Measurements from ENCODE around the gene GPNMB. TPM values are rescaled to one million over a fixed set of nuclear protein-coding genes. Genes with fewer than 3 reads are reported as not detected.
A peak's percentile ranks its signal among the peaks of the same experiment; 100 is the strongest.

The GPNMB gene
- polyA plus RNA-seq, 4 donors: 1.6 to 27.0 (median 7.1) TPM

DNA sequence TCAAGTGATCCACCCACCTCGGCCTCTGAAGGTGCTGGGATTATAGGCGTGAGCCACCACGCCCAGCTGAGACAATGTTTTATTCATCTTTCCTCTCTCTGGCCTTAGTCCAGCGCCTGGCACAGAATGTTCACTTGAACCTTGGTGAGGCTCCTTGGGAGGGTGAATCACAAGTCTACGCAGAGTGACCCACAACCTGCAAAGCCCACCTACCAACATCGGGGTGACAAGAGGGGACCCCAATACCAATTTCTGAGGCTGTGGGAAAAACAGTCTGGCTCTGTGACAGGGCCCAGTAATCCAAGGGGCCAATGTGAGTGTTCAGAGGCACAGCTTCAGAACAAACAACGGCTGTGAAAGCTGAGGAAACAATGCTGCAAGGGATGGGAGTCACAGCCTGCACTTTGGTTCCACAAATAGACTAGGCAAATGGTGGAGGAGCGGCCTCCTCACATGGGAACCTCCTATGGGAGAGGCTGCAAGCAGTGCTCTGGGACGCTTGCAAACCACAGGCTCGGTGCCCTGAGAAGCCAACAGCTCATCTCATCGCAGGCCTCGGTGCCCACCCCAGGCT is 47.0 kb downstream of the GPNMB start:
- no peak for FAIRE-seq
- Histone ChIP-seq H3K27ac (ENCODE audit: low read depth in 1 of 3, low read length in 2 of 3) (no peak overlapping the region), H3K4me1 (ENCODE audit: control insufficient read depth in 3 of 3, insufficient read depth in 2 of 3, low read depth in 1 of 3, low read length in 2 of 3) (peaks cover 0 to 6% (median 0%) of the 10 kb centered on the region in 3 donors), H3K9me3 (ENCODE audit: control insufficient read depth in 2 of 2, insufficient read depth in 1 of 2, low read depth in 1 of 2, low read length in 1 of 2) (no peaks in the 10 kb centered on the region), H3K27me3 (ENCODE audit: control insufficient read depth in 3 of 3, insufficient read depth in 3 of 3, low read length in 3 of 3) (no peaks in the 10 kb centered on the region), H3K36me3 (ENCODE audit: control insufficient read depth in 3 of 3, insufficient read depth in 2 of 3, low read depth in 1 of 3, low read length in 3 of 3) (no peaks in the 10 kb centered on the region), H3K4me3 (ENCODE audit: low read depth in 1 of 3, low read length in 3 of 3) (no peak overlapping the region)
- 68 to 85% (median 70%) methylated on average over 12 of the region's 12 CpGs for WGBS, 3 donors
- DNase-seq: no peak

DNA sequence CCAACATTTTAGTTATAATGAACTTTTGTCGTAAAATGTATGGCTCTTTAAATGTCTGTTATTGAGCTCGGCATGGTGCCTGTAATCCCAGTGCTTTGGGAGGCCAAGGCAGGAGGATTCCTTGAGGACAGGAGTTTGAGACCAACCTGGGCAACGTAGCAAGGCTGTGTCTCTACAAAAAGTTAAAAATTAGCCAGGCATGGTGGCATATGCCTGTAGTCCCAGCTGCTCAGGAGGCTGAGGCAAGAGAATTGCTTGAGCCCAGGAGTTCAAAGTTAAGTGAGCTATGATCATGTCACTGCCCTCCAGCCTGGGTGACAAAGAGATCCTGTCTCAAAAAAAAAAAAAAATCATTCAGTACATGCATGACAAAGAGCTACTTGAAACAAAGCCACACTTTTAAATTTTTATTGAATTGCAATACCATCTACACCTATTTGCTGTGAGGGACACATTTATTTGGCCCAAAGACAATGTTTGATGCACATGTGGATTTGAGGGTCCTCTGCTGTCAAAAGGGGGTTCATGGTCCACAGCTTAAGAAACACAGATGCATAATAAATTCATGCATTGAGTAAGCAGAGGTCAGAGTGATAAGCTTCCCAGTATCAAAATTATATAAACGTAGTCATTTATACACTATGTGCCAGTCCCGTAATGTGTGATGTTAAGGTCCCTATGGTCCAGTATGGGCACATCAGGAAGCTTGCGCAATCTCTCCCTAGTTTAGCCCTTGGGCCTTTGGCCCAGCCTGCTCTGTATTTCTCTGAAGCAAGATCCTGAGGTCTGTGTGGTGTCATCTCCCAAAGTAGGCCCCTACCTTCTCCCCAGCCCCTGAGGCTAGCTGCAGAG is 48.2 kb downstream of the GPNMB start:
- Histone ChIP-seq H3K4me1 (ENCODE audit: control insufficient read depth in 3 of 3, insufficient read depth in 2 of 3, low read depth in 1 of 3, low read length in 2 of 3) (peaks cover 0 to 7% (median 0%) of the 10 kb centered on the region in 3 donors), H3K27me3 (ENCODE audit: control insufficient read depth in 3 of 3, insufficient read depth in 3 of 3, low read length in 3 of 3) (no peaks in the 10 kb centered on the region), H3K9me3 (ENCODE audit: control insufficient read depth in 2 of 2, insufficient read depth in 1 of 2, low read depth in 1 of 2, low read length in 1 of 2) (no peaks in the 10 kb centered on the region), H3K36me3 (ENCODE audit: control insufficient read depth in 3 of 3, insufficient read depth in 2 of 3, low read depth in 1 of 3, low read length in 3 of 3) (no peaks in the 10 kb centered on the region), H3K4me3 (ENCODE audit: low read depth in 1 of 3, low read length in 3 of 3) (no peak overlapping the region), H3K27ac (ENCODE audit: low read depth in 1 of 3, low read length in 2 of 3) (no peak overlapping the region)
- 67 to 79% (median 74%) methylated on average over 6 of the region's 6 CpGs for WGBS, 3 donors
- DNase-seq: no peak
- FAIRE-seq: no peak

DNA sequence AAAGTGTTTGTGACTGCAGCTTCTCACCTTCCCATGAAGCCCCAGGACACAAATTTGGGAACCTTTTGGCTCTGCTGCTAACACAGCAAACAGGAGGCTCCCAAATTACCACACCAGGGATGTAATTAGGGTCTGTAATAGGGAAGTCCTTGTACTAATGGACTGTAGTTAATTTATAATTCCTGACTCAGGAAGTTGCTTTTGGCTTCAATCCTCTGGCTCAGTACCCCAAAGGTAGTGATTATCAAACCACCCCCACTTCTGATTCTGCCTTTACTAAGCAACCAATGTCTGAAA is 48.8 kb downstream of the GPNMB start:
- no peak for FAIRE-seq
- Histone ChIP-seq H3K9me3 (ENCODE audit: control insufficient read depth in 2 of 2, insufficient read depth in 1 of 2, low read depth in 1 of 2, low read length in 1 of 2) (no peaks in the 10 kb centered on the region), H3K27me3 (ENCODE audit: control insufficient read depth in 3 of 3, insufficient read depth in 3 of 3, low read length in 3 of 3) (no peaks in the 10 kb centered on the region), H3K36me3 (ENCODE audit: control insufficient read depth in 3 of 3, insufficient read depth in 2 of 3, low read depth in 1 of 3, low read length in 3 of 3) (no peaks in the 10 kb centered on the region), H3K4me3 (ENCODE audit: low read depth in 1 of 3, low read length in 3 of 3) (no peak overlapping the region), H3K4me1 (ENCODE audit: control insufficient read depth in 3 of 3, insufficient read depth in 2 of 3, low read depth in 1 of 3, low read length in 2 of 3) (peaks cover 0 to 9% (median 2%) of the 10 kb centered on the region in 3 donors), H3K27ac (ENCODE audit: low read depth in 1 of 3, low read length in 2 of 3) (no peak overlapping the region)
- DNase-seq: no peak

DNA sequence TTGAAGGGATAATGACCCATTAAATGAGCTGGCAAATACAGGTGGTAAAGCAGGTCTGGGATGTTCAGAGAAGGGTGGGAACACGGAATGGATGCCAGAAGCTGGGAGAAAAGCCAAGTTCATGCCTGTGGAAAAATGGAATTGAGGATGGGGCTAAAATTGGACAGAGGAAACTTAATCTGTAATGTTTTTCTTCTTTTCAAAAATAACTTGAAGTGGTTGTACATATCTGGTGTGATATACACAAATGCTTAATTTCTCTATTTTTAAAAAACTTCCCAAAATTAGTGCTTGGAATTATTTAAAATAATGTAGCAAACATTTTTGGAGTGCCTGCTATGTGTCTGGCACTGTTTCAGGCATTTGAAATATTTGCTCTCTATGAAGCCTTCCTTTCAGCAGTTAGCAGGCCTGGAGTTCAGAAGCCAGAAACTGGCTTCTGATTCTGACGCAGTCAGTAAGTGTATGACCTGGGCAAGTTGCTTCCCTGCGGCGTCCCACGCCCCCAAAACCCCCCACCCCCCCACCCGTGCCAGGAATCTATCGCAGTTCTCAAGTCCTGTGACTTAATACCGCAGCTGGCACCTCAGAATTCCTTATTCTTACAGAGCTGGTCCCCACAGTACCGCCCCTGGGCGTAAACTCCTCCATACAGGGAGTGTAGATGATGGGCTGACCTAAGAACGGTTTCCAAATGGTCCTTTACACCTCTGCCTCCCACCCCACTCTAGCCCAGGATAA is 51.7 kb downstream of the GPNMB start:
- Histone ChIP-seq H3K4me1 (ENCODE audit: control insufficient read depth in 3 of 3, insufficient read depth in 2 of 3, low read depth in 1 of 3, low read length in 2 of 3) (peaks cover 0 to 15% (median 8%) of the 10 kb centered on the region in 3 donors), H3K4me3 (ENCODE audit: low read depth in 1 of 3, low read length in 3 of 3) (peak overlapping the region in 1 of 3 donors; percentile 86), H3K9me3 (ENCODE audit: control insufficient read depth in 2 of 2, insufficient read depth in 1 of 2, low read depth in 1 of 2, low read length in 1 of 2) (no peaks in the 10 kb centered on the region), H3K27ac (ENCODE audit: low read depth in 1 of 3, low read length in 2 of 3) (peak overlapping the region in 2 of 3 donors; percentile 56 to 81), H3K36me3 (ENCODE audit: control insufficient read depth in 3 of 3, insufficient read depth in 2 of 3, low read depth in 1 of 3, low read length in 3 of 3) (peaks cover 0 to under 1% (median 0%) of the 10 kb centered on the region in 3 donors), H3K27me3 (ENCODE audit: control insufficient read depth in 3 of 3, insufficient read depth in 3 of 3, low read length in 3 of 3) (no peaks in the 10 kb centered on the region)
- DNase-seq (no peak), FAIRE-seq (no peak)
- WGBS, 3 donors: 80 to 91% (median 85%) methylated on average over 11 of the region's 11 CpGs

DNA sequence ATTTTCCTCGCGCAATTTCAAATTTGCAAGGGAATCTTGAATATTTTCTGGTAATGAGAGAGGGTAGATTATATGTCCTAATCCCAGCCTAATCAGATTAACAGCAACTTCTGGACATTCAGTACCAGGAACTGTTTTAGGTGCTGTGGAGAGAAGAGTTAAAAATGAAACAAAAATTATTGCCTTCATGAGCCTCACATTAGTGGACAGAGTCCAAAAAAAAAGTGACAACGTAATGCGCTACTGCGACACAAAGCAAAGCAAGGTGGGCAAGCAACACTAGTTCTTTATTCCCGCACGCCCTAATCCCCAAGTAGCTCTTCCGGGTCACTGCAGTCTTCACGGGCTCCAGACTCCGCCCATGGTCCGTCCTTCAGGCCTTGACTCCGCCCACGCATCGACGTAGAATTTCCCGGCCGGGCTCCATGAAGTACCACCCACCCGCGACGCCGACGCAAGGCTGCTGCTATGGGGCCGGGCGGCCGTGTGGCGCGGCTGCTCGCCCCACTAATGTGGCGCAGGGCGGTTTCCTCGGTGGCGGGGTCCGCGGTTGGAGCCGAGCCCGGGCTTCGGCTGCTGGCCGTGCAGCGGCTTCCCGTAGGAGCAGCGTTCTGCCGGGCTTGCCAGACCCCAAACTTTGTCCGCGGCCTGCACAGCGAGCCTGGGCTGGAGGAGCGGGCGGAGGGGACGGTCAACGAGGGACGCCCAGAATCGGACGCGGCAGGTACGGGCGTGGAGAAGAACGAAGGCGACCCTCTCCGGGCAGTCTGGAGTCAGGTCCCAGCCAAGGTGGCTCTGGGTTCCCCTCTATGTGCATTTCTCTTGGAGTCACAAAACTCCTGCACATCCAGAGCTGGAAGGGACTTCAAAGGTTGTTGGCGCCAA is 52.6 kb downstream of the GPNMB start, which contains the start of gene MALSU1:
Gene MALSU1 (plus strand): TSS at position 455 of the 885 bp plus-strand sequence. CDS start 14 bp downstream, at position 469.
- WGBS, 3 donors: 1 to 3% (median 2%) methylated on average over 59 of the region's 59 CpGs
- FAIRE-seq (no peak), DNase-seq (peak; percentile 98 to 99)
- peaks cover 0 to 15% (median 8%) of the 10 kb centered on the region in 3 donors for H3K4me1 ChIP-seq (ENCODE audit: control insufficient read depth in 3 of 3, insufficient read depth in 2 of 3, low read depth in 1 of 3, low read length in 2 of 3)
- H3K27me3 ChIP-seq (ENCODE audit: control insufficient read depth in 3 of 3, insufficient read depth in 3 of 3, low read length in 3 of 3): no peaks in the 10 kb centered on the region
- peaks cover 0 to 5% (median 0%) of the 10 kb centered on the region in 3 donors for H3K36me3 ChIP-seq (ENCODE audit: control insufficient read depth in 3 of 3, insufficient read depth in 2 of 3, low read depth in 1 of 3, low read length in 3 of 3)
- peak within 1 kb of the TSS in 2 of 3 donors; percentile 70 to 81 for H3K27ac ChIP-seq (ENCODE audit: low read depth in 1 of 3, low read length in 2 of 3)
- H3K9me3 ChIP-seq (ENCODE audit: control insufficient read depth in 2 of 2, insufficient read depth in 1 of 2, low read depth in 1 of 2, low read length in 1 of 2): no peaks in the 10 kb centered on the region
- H3K4me3 ChIP-seq (ENCODE audit: low read depth in 1 of 3, low read length in 3 of 3): peak within 1 kb of the TSS; percentile 77 to 91 (median 86)

DNA sequence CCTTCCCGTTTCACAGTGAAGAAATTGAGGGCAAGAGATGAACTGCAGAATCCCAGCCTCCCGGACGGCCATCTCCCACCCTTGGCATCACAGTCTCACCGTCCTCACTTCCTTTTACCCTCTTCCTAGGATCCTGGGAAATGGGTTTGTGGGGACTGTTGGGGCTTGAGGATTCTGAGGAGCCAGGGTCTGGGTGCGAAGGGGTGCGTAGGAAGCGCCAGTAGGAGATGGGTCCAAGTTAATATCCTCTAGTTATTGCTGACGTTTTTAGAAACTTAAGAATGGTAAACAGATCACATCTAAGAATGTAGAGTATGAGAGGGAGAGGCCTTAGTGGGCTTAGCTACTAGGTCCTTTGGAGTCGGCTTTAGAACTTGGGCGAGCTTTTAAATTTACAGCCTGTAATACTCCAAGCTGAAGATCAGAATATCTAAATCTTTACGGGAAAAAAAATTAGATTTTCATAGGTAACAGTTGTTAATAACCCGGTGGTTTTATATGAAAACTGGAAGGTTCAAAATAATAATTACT is 53.3 kb downstream of the GPNMB start:
- Histone ChIP-seq H3K4me1 (ENCODE audit: control insufficient read depth in 3 of 3, insufficient read depth in 2 of 3, low read depth in 1 of 3, low read length in 2 of 3) (peaks cover 0 to 15% (median 8%) of the 10 kb centered on the region in 3 donors), H3K27ac (ENCODE audit: low read depth in 1 of 3, low read length in 2 of 3) (peak overlapping the region in 2 of 3 donors; percentile 70 to 81), H3K4me3 (ENCODE audit: low read depth in 1 of 3, low read length in 3 of 3) (peak overlapping the region; percentile 77 to 91 (median 86)), H3K27me3 (ENCODE audit: control insufficient read depth in 3 of 3, insufficient read depth in 3 of 3, low read length in 3 of 3) (no peaks in the 10 kb centered on the region), H3K9me3 (ENCODE audit: control insufficient read depth in 2 of 2, insufficient read depth in 1 of 2, low read depth in 1 of 2, low read length in 1 of 2) (no peaks in the 10 kb centered on the region), H3K36me3 (ENCODE audit: control insufficient read depth in 3 of 3, insufficient read depth in 2 of 3, low read depth in 1 of 3, low read length in 3 of 3) (peaks cover 0 to 7% (median 0%) of the 10 kb centered on the region in 3 donors)
- DNase-seq: peak in 1 of 2 donors; percentile 13
- WGBS, 3 donors: 7 to 13% (median 7%) methylated on average over 12 of the region's 12 CpGs
- FAIRE-seq: no peak

DNA sequence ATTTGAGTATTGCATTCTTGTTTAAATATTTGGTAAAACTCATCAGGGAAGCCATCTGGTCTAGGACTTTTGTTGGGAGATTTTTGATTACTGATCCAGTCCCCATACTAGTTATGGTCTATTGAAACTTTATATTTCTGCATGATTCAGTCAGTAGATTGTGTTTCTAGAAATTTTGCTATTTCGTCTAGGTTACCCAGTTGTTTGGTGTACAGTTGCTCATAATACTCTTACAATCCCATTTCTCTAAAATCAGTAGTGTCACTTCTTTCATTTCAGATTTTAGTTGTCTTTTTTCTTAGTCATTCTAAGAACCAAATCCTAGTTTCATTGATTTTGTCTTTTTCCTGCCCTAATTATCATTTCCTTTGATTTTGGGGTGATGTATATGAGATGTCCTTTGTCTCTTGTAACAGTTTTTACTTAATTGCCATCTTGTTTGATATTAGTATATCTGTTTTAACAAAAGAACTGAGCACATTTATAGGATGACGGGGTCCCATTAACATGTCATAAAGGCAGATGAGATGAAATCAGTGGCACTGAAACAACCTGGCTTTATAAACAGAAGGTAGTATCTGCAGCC is 60.5 kb downstream of the GPNMB start:
- Histone ChIP-seq H3K9me3 (ENCODE audit: control insufficient read depth in 2 of 2, insufficient read depth in 1 of 2, low read depth in 1 of 2, low read length in 1 of 2) (no peaks in the 10 kb centered on the region), H3K27me3 (ENCODE audit: control insufficient read depth in 3 of 3, insufficient read depth in 3 of 3, low read length in 3 of 3) (no peaks in the 10 kb centered on the region), H3K36me3 (ENCODE audit: control insufficient read depth in 3 of 3, insufficient read depth in 2 of 3, low read depth in 1 of 3, low read length in 3 of 3) (peaks cover 0 to 18% (median 8%) of the 10 kb centered on the region in 3 donors), H3K27ac (ENCODE audit: low read depth in 1 of 3, low read length in 2 of 3) (no peak overlapping the region), H3K4me1 (ENCODE audit: control insufficient read depth in 3 of 3, insufficient read depth in 2 of 3, low read depth in 1 of 3, low read length in 2 of 3) (no peaks in the 10 kb centered on the region), H3K4me3 (ENCODE audit: low read depth in 1 of 3, low read length in 3 of 3) (no peak overlapping the region)
- no peak for DNase-seq
- FAIRE-seq: no peak
- 79 to 98% (median 84%) methylated on average over 2 of the region's 2 CpGs for WGBS, 3 donors

Measured in small intestine (tissue), 7 donors.